GM18505 (cell line): Measurements from ENCODE around the gene SCAF4.

Source experiments
- ATAC-seq: cut with Tn5 transposase; IDR thresholded peaks from one replicate; pipeline ENCODE4 v1.9.1; 2021; ENCODE audit not compliant: unreplicated experiment
- POLR2A ChIP-seq: IDR thresholded peaks from 4 replicates; pipeline ENCODE4 v1.6.1; 2011; ENCODE audit warnings: borderline replicate concordance; ENCODE audit not compliant: insufficient read depth, insufficient read length; ENCODE audit errors: extremely low read depth

Gene SCAF4

DNA sequence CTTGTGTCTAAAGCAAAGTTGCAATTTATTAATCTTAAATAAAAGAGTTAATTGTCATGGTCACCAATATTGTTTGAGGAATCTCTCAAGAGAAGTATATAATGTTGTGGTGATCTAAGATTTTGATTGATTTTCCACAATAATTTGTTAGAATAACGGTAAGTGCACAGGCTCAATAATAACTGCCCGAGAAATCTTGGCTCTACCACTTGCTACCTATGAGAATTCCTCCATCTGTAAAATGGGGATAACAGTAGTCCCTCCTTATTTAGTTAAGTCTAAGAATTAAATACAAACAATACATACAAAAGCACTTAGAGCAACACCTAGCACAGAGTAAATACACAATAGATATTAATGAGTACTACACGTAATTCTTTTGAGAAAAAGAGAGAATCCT, 18.8 kb downstream of the SCAF4 start:
- no peak for ATAC-seq
- TF ChIP-seq POLR2A = no peak

DNA sequence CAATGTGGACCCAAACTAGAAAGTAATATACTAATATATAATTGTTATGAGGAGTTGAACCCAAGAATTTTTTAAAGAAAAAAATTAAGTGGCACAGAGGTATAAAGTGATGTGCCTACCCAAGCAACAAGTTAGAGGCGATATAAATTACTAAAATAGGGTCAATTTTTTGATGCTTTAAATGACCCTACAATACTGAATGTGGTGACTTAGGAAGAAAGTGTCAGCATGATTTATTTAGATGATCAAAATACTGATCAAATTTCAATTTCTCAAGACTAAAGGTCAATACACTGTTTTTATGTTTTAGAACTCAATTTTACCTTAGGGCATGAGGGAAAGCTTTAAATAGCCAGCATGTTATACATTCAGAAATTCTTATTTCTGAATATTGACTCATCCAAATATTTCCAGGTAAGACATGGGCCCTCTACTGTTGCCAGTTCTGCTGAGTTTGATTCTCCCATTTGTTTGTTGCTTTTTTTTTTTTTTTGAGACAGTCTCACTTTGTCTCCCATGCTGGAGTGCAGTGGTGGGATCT, 20.1 kb downstream of the SCAF4 start:
- no peak for ATAC-seq
- TF ChIP-seq POLR2A = no peak

DNA sequence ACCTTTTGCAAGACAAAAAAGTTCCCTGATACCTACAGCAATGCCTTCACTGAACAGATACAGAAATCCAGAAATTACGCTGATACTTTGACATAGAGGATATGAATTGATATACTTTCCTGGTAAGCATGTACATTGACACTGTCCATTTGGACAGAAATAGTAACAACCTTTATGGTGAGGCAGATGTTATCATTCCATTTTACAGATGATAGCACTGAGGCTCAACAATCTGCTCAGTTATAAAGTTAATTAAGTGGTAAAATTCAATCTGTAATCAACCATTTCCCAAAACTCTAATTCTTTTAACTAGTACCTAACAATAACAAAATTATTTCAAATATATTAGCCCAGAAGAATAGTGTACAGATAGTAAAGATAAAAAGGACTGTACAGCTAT, 20.6 kb downstream of the SCAF4 start:
- ATAC-seq = no peak
- TF ChIP-seq POLR2A = no peak

DNA sequence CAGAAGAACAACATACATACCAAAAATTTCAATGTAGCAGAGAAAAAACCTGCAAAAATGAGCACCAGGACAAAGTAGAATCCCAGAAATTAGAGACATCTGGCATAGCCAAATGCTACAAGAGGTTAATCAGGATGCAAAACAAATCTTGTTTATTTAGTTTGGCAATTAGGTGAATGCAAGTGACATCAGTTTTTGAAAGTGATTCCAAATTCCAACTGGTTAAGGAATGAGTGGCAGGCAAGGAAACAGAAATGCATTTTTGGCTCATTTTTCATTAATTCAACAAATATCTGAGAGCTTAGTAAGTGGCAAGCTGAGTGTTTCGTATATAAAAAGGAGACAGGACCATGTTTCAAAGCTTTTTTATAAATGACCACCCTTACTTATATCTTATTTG, 21.3 kb downstream of the SCAF4 start:
- TF ChIP-seq POLR2A = no peak

DNA sequence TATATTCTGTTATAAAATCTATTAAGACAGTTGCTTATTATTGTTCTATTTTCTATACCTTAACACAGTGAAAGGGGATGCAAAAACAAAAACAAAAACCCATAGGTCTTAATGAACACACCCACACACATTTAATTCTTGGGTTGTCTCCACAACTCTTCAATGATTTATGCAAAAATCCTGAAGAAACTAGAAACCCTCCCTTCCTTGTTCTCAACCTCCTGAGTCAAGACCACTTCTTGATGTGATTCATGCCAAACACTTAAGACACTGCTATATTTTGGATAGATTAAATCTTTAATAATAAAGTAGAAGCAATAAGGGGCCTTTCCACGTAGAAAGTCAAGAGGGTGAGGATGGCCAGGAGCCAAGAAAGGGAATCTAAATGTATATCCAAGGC, 23.4 kb downstream of the SCAF4 start:
- TF ChIP-seq POLR2A = no peak
- ATAC-seq = no peak

More for the DNA sequence above, 21.3 kb downstream of the SCAF4 start:
- ATAC-seq = no peak

DNA sequence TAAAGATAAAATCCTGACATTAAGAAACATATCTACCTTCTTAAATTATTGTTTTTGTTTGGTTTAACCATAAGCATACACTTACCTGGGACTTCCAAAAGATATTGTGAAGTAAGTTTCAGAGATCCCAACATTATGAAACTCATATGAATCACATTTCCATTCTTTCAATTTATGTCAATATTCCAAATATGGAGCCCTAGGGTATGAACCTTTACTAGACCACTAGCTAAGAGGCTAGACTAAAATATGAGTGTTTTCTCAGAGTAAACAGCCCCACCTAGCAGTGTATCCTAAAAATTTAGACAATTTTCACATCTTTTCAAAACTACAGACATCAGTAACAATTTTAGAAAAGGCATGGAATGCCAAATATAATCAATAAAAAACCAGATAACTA, 24.4 kb downstream of the SCAF4 start:
- TF ChIP-seq POLR2A = no peak
- ATAC-seq = no peak

DNA sequence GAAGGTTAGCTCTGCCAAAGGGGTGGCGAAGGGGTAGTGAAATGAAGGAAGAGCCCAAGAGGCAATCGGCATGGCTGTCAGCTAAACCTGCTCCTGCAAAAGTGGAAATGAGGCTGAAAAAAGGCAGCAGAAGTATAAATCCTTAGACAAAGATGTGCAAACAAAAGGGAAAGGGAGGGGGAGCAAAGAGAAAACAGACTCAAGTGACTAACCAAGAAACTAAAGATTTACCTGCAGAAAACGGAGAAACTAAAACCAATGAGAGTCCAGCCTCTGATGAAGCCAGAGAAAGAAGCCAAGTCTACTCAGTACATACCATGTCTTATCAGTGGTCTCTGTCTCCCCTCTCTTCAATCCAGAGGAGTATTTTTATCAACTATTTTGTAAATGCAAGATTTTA, 25.4 kb downstream of the SCAF4 start:
- no peak for TF ChIP-seq POLR2A
- ATAC-seq = no peak

DNA sequence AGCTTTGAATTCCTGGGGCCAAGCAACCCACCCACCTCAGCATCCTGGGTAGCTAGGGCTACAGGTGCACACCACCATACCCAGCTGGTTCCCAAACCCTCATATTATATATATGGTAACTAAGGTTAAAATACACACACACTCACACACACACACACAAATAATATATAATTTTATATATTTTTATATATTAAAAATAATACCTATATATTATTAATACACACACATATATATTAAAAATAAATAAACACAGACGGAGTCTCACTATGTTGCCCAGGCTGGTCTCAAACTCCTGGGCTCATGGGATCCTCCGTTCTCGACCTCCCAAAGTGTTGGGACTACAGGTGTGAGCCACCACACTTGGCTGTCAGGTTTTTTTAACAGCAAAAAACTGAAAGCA, 31.9 kb downstream of the SCAF4 start:
- no peak for TF ChIP-seq POLR2A

DNA sequence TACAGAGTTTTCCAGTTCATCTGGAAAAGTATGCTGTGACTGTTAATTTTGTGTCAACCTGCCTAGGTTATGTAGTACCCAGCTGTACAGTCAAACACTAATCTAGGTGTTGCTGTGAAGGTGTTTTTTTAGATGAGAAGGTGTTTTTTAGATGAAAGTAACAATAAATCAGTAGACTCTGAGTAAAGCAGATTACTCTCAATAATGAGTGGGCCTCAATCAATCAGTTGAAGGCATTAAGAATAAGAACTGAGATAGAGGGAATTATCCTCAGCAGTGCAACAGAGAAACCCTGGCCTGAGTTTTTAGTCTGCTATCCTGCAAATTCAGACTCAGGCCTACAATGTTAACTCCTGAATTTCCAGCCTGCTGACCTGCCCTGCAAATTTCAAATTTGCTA, 33.5 kb downstream of the SCAF4 start:
- no peak for ATAC-seq
- TF ChIP-seq POLR2A = no peak

More for the DNA sequence above, 31.9 kb downstream of the SCAF4 start:
- ATAC-seq = no peak

DNA sequence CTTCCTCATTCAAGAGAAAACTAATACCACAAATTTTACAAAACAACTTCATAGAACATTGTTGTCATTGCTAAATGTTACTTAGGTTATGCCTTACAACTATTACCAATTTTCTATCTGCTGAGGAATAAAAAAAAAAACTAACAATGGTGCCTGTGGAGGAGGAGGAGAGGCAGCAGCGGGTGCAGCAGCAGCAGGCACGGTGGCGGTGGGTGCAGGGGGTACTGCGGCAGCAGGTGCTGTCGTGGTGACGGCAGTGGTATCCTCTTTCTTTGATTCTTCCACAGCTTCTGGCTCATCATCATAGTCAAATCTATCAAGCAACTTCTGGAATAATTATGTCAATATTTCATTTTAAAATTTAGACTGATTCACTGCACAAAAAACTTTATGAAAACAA, 35.5 kb downstream of the SCAF4 start:
- TF ChIP-seq POLR2A = no peak
- ATAC-seq = no peak

DNA sequence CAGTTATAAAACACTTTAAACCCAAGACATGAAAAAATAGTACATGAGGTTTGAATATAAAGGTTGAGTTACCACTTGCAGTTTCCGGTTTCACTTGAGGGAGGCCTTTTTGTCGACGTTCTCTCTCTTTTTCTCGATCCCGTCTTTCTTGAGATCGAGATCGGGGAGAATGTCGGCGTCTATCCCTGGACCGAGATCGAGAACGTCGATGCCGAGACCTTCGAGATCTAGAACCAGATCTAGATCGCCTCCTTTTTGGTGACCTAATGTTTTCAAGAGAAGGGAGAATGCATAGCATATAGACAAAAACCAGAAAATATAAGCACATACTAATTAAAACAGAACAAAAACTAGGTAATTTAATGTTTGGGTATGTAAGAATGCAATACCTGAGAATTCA, 38.7 kb downstream of the SCAF4 start:
- TF ChIP-seq POLR2A = no peak
- ATAC-seq = no peak

DNA sequence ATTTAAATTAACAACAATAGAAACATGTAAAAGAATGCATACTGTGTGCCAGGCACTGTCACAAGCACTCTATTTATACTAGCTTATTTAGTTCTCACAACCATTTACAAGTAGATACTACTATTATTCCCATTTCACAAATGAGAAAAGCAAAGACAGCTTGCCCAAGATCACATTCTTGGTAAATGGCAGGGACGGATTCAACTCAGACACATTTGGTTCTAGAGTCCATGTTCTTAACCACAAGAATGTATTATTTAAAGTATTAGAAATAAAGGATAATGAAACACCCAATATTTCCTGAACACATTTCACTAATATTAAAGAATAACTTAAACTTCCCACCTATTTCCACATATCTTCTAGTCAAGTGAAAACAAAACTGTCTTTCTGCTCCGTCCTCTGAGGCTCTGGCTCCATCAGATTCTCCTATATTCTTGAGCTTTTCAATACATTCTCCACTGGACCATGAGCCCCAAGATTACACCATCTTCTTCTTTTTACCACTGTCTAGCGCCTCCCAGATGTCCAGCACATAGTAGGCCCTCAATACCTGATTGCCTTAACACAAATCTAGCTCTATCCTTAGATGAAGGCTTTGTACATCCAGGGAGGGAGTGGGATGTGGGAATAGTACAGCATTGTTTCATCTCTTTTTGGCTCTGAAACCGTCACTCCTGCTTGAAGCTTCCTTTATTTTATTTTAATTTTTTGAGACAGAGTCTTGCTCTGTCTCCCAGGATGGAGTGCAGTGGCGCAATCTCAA, 43.1 kb downstream of the SCAF4 start:
- no peak for ATAC-seq
- TF ChIP-seq POLR2A = no peak

DNA sequence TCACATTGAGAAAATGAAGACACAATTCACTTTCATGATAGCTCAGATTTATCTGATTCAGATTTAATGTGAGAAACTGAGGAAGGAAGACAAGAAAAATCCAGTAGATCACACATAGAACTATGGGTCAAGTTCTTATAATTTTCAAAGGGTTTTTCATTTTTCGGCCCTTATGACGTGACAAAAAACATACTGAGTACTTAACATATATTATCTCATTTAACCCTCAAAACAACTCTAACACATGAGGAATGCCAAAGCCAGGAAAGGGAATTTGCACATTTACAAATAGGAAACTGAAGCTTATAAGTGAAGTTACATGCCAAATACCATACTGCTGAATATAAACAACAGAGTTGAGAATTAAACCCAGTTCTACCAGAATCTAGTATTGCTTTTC, 44.8 kb downstream of the SCAF4 start:
- ATAC-seq = no peak
- no peak for TF ChIP-seq POLR2A

DNA sequence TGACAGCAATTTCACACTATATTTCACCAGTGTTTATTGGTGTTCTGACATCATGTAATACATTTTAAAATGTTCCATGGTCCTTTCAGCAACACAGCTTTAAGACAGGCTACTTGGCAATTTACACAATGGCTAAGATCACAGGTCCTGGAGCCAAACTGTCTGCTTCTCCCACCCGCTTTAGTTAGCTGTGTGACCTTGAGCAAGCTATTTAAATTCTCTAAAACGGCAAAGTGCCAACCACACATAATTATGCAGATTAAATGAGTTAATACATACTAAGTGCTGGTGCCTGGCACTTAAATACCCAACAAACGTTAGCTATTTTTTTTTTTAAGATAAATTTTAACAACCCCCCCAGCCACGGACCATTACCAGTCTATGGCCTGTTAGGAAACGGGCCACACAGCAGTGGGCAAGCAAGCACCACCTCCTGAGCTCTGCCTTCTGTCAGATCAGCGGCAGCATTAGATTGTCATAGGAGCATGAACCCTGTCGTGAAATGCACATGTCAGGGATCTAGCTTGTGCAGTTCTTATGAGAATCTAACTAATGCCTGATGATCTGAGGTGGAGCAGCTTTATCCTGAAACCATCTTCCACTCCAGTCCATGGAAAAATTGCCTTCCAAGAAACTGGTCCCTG, 45.5 kb downstream of the SCAF4 start:
- ATAC-seq = no peak
- no peak for TF ChIP-seq POLR2A
